Neural cell (in vitro differentiated cells): ENCODE results near the gene FNDC3A. TPM values are rescaled to one million over a fixed set of nuclear protein-coding genes. Genes with fewer than 3 reads are reported as not detected.

ENCODE experiments used
- H2AFZ ChIP-seq: fragments of 200-600, 300-800 bp; sonication (generic), shearing (Covaris generic); 2 replicates; pipeline ENCODE4 v1.6.0; 2014; ENCODE audit warnings: low read depth, mild to moderate bottlenecking, antibody characterized with exemption, low read length, moderate library complexity
- H3F3A ChIP-seq: fragments of 200-600 bp; shearing (Covaris generic); 2 replicates; pipeline ENCODE4 v1.6.1; 2016; ENCODE audit warnings: mild to moderate bottlenecking, moderate library complexity, mixed read lengths, antibody characterized with exemption, low read length; ENCODE audit not compliant: insufficient read depth, poor library complexity, severe bottlenecking
- H3K27ac ChIP-seq: fragments of 200-600, 300-800 bp; sonication (generic), shearing (Covaris generic); 2 replicates; pipeline ENCODE4 v1.5.1; 2014; ENCODE audit warnings: mild to moderate bottlenecking, low read length, moderate library complexity
- H3K27me3 ChIP-seq: fragments of 300-800, 200-600 bp; sonication (generic), shearing (Covaris generic); 2 replicates; pipeline ENCODE4 v1.6.0; 2014; ENCODE audit warnings: mild to moderate bottlenecking, low read depth, low read length, moderate library complexity; ENCODE audit not compliant: insufficient read depth
- H3K36me3 ChIP-seq: fragments of 300-800, 200-600 bp; sonication (generic), shearing (Covaris generic); 2 replicates; pipeline ENCODE4 v1.5.1; 2014; ENCODE audit warnings: mild to moderate bottlenecking, antibody characterized with exemption, low read length, moderate library complexity; ENCODE audit not compliant: insufficient read depth
- H3K4me2 ChIP-seq: fragments of 300-800, 200-600 bp; sonication (generic), shearing (Covaris generic); 2 replicates; pipeline ENCODE4 v1.6.0; 2014; ENCODE audit warnings: mild to moderate bottlenecking, low read length
- H3K4me3 ChIP-seq: fragments of 300-800, 200-600 bp; sonication (generic), shearing (Covaris generic); 2 replicates; pipeline ENCODE4 v1.5.1; 2014; ENCODE audit warnings: mild to moderate bottlenecking, low read length, moderate library complexity
- H3K79me2 ChIP-seq: fragments of 200-600 bp; shearing (Covaris generic); replicated peaks from 2 replicates; pipeline ENCODE4 v1.6.0; 2014; ENCODE audit warnings: mild to moderate bottlenecking, low read length, moderate library complexity; ENCODE audit not compliant: insufficient read depth
- H3K9ac ChIP-seq: fragments of 300-800, 200-600 bp; sonication (generic), shearing (Covaris generic); 2 replicates; pipeline ENCODE4 v1.6.1; 2016; ENCODE audit warnings: mild to moderate bottlenecking, low read length, mixed read lengths
- H3K9me2 ChIP-seq: fragments of 200-600 bp; shearing (Covaris generic); 2 replicates; pipeline ENCODE4 v1.6.1; 2016; ENCODE audit warnings: mild to moderate bottlenecking, low read length, mixed read lengths; ENCODE audit not compliant: insufficient read depth
- H3K9me3 ChIP-seq: fragments of 200-600, 300-800 bp; sonication (generic), shearing (Covaris generic); 2 replicates; pipeline ENCODE4 v1.6.1; 2016; ENCODE audit warnings: mild to moderate bottlenecking, mixed run types, low read length, moderate library complexity, mixed read lengths
- H4K20me1 ChIP-seq: fragments of 200-600 bp; shearing (Covaris generic); 2 replicates; pipeline ENCODE4 v1.6.1; 2016; ENCODE audit warnings: mild to moderate bottlenecking, mixed run types; ENCODE audit not compliant: insufficient read depth
- EP300 ChIP-seq: fragments of 450-650 bp; conservative IDR thresholded peaks from 2 replicates; pipeline ENCODE4 v1.6.1; 2014; ENCODE audit warnings: antibody characterized with exemption, mild to moderate bottlenecking, moderate library complexity; ENCODE audit not compliant: poor library complexity, severe bottlenecking
- EZH2 ChIP-seq: fragments of 200-600, 300-800 bp; shearing (Covaris generic), sonication (generic); IDR thresholded peaks from 2 replicates; pipeline ENCODE4 v1.6.1; 2014; ENCODE audit warnings: antibody characterized with exemption, low read length, borderline replicate concordance, mild to moderate bottlenecking; ENCODE audit not compliant: insufficient read depth, poor library complexity, severe bottlenecking
- MXI1 ChIP-seq: fragments of 450-650 bp; conservative IDR thresholded peaks from 2 replicates; pipeline ENCODE4 v1.6.1; 2014; ENCODE audit warnings: antibody characterized with exemption, mild to moderate bottlenecking; ENCODE audit not compliant: poor library complexity, severe bottlenecking
- POLR2AphosphoS5 ChIP-seq: IDR thresholded peaks from 2 replicates; pipeline ENCODE4 v1.6.1; 2012
- RAD21 ChIP-seq: fragments of 450-650 bp; conservative IDR thresholded peaks from 2 replicates; pipeline ENCODE4 v1.6.1; 2014; ENCODE audit warnings: antibody characterized with exemption, mild to moderate bottlenecking, moderate library complexity
- SMC3 ChIP-seq: fragments of 450-650 bp; conservative IDR thresholded peaks from 2 replicates; pipeline ENCODE4 v1.6.1; 2014; ENCODE audit warnings: antibody characterized with exemption, mild to moderate bottlenecking, moderate library complexity; ENCODE audit not compliant: poor library complexity
- TAF1 ChIP-seq: IDR thresholded peaks from 2 replicates; pipeline ENCODE4 v1.6.1; 2012; ENCODE audit warnings: low read depth
- polyA plus RNA-seq: library from polyadenylated mRNA; depleted of rRNA; stranded (reverse); fragments of >200 nt; gene quantifications from 2 replicates; pipeline ENCODE4 v1.2.3, GENCODE V29; 2014
- TF ChIP-seq, protein P1 (sequence below): IDR thresholded peaks from 2 replicates; pipeline ENCODE4 v1.6.1; 2012; ENCODE audit warnings: borderline replicate concordance
- TF ChIP-seq, protein P2 (sequence below): fragments of 450-650 bp; IDR thresholded peaks from 2 replicates; pipeline ENCODE4 v1.5.1; 2014; ENCODE audit warnings: antibody characterized with exemption, mild to moderate bottlenecking, moderate library complexity; ENCODE audit not compliant: poor library complexity, severe bottlenecking

The FNDC3A gene
- polyA plus RNA-seq, 1 donor from 2014 or later, result 83.8 TPM

DNA sequence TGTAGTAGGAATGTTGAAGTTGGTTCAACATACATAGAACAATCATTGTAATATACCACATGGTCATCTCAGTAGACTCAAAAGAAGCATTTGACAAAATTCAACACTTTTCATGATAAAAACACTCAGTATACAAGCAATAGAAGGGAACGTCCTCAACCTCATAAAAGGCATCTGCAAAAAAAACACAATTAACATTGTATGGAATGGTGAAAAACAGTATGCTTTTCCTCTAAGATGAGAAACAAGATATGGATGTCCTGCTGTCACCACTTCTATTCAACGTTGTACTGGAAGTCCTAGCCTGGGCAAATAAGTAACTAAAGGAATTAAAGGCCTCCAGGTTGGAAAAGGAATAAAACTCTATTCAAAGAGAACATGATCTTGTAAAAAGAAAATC lies 54.5 kb downstream of the FNDC3A start:
- no peaks in the 10 kb centered on the region for H3K36me3 ChIP-seq
- H3K9me3 ChIP-seq, result no peaks in the 10 kb centered on the region
- TF ChIP-seq EZH2 (no peak), POLR2AphosphoS5 (no peak), TAF1 (no peak), RAD21 (no peak), EP300 (no peak), MXI1 (no peak), SMC3 (no peak)
- TF ChIP-seq, protein P1, sequence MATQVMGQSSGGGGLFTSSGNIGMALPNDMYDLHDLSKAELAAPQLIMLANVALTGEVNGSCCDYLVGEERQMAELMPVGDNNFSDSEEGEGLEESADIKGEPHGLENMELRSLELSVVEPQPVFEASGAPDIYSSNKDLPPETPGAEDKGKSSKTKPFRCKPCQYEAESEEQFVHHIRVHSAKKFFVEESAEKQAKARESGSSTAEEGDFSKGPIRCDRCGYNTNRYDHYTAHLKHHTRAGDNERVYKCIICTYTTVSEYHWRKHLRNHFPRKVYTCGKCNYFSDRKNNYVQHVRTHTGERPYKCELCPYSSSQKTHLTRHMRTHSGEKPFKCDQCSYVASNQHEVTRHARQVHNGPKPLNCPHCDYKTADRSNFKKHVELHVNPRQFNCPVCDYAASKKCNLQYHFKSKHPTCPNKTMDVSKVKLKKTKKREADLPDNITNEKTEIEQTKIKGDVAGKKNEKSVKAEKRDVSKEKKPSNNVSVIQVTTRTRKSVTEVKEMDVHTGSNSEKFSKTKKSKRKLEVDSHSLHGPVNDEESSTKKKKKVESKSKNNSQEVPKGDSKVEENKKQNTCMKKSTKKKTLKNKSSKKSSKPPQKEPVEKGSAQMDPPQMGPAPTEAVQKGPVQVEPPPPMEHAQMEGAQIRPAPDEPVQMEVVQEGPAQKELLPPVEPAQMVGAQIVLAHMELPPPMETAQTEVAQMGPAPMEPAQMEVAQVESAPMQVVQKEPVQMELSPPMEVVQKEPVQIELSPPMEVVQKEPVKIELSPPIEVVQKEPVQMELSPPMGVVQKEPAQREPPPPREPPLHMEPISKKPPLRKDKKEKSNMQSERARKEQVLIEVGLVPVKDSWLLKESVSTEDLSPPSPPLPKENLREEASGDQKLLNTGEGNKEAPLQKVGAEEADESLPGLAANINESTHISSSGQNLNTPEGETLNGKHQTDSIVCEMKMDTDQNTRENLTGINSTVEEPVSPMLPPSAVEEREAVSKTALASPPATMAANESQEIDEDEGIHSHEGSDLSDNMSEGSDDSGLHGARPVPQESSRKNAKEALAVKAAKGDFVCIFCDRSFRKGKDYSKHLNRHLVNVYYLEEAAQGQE, result no peak
- TF ChIP-seq, protein P2, sequence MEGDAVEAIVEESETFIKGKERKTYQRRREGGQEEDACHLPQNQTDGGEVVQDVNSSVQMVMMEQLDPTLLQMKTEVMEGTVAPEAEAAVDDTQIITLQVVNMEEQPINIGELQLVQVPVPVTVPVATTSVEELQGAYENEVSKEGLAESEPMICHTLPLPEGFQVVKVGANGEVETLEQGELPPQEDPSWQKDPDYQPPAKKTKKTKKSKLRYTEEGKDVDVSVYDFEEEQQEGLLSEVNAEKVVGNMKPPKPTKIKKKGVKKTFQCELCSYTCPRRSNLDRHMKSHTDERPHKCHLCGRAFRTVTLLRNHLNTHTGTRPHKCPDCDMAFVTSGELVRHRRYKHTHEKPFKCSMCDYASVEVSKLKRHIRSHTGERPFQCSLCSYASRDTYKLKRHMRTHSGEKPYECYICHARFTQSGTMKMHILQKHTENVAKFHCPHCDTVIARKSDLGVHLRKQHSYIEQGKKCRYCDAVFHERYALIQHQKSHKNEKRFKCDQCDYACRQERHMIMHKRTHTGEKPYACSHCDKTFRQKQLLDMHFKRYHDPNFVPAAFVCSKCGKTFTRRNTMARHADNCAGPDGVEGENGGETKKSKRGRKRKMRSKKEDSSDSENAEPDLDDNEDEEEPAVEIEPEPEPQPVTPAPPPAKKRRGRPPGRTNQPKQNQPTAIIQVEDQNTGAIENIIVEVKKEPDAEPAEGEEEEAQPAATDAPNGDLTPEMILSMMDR, result no peak
- H3K27me3 ChIP-seq, result no peaks in the 10 kb centered on the region
- no peak overlapping the region for H3K4me3 ChIP-seq
- H3K9ac ChIP-seq, result no peak overlapping the region
- no peak overlapping the region for H3K4me2 ChIP-seq
- no peaks in the 10 kb centered on the region for H3K79me2 ChIP-seq
- H3F3A ChIP-seq, result no peaks in the 10 kb centered on the region
- no peak overlapping the region for H3K27ac ChIP-seq
- no peaks in the 10 kb centered on the region for H4K20me1 ChIP-seq
- H3K9me2 ChIP-seq, result no peaks in the 10 kb centered on the region
- no peak overlapping the region for H2AFZ ChIP-seq

DNA sequence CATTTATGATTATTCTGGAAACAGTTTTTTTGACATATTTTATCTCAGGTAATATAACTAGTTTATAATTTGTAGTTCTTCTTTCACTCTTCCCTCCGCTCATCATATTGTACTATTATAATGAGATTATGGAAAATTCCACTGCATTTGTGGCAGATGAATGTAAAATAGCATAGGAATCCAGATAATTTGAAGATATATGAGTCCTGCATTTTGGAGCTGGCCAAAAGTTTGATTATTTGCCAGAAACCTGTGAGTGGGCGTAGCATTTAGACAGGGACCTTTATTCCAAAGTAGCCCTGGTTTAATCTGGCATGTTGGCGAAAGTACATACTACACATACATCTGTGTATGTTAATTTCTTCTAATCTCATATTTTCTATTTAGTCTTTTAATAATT lies 65.2 kb downstream of the FNDC3A start:
- no peak overlapping the region for H3K4me2 ChIP-seq
- TF ChIP-seq EP300 (no peak), EZH2 (no peak), POLR2AphosphoS5 (no peak), MXI1 (no peak), RAD21 (no peak), TAF1 (no peak), SMC3 (no peak)
- TF ChIP-seq, protein P2, result no peak
- TF ChIP-seq, protein P1, result no peak
- H3K9me2 ChIP-seq, result no peaks in the 10 kb centered on the region
- no peak overlapping the region for H2AFZ ChIP-seq
- no peaks in the 10 kb centered on the region for H3K36me3 ChIP-seq
- no peaks in the 10 kb centered on the region for H4K20me1 ChIP-seq
- no peaks in the 10 kb centered on the region for H3K27me3 ChIP-seq
- H3F3A ChIP-seq, result no peaks in the 10 kb centered on the region
- no peaks in the 10 kb centered on the region for H3K9me3 ChIP-seq
- no peak overlapping the region for H3K4me3 ChIP-seq
- H3K27ac ChIP-seq, result no peak overlapping the region
- no peak overlapping the region for H3K9ac ChIP-seq
- H3K79me2 ChIP-seq, result no peaks in the 10 kb centered on the region
